GM21619 (cell line): ENCODE results near the gene NR0B2.
"Not testable (repeated sequence)": the region's sequence is repeated elsewhere in the genome, so short reads cannot be mapped to it uniquely, and the experiment has no call there.

Experiments
- ATAC-seq: cut with Tn5 transposase; IDR thresholded peaks from one replicate; pipeline ENCODE4 v1.9.1; 2021; ENCODE audit not compliant: unreplicated experiment

Gene NR0B2

GRCh38 chr1:26894263-26894662, 19.5 kb downstream of the NR0B2 start:
- no peak for ATAC-seq

- peak; percentile 20 for ATAC-seq
Observed at GRCh38 chr1:26890467-26890796, 23.3 kb downstream of the NR0B2 start.

GRCh38 chr1:26889551-26890466, 24.0 kb downstream of the NR0B2 start, which contains the start of gene GPN2:
TSS of gene GPN2 (minus strand) at chr1:26890283. CDS start at chr1:26890096, 187 bp downstream.
- ATAC-seq, result peak; percentile 91

- no peak for ATAC-seq
Observed at GRCh38 chr1:26888231-26888630, 25.5 kb downstream of the NR0B2 start.

- ATAC-seq, result no peak
Observed at GRCh38 chr1:26887125-26887524, 26.6 kb downstream of the NR0B2 start.

- ATAC-seq, result no peak
Observed at GRCh38 chr1:26882696-26883463, 30.9 kb downstream of the NR0B2 start.

GRCh38 chr1:26881611-26882010, 32.2 kb downstream of the NR0B2 start:
- not testable (repeated sequence) for ATAC-seq

GRCh38 chr1:26879793-26880192, 34.0 kb downstream of the NR0B2 start:
- ATAC-seq, result no peak

- ATAC-seq, result no peak
Observed at GRCh38 chr1:26877326-26877725, 36.4 kb downstream of the NR0B2 start.

GRCh38 chr1:26874896-26875295, 38.9 kb downstream of the NR0B2 start:
- no peak for ATAC-seq

GRCh38 chr1:26873097-26873496, 40.7 kb downstream of the NR0B2 start:
- not testable (repeated sequence) for ATAC-seq

GRCh38 chr1:26864610-26865480, 48.9 kb downstream of the NR0B2 start:
- ATAC-seq, result peak; percentile 93

- ATAC-seq, result no peak
Observed at GRCh38 chr1:26863685-26864077, 50.1 kb downstream of the NR0B2 start.

- ATAC-seq, result no peak
Observed at GRCh38 chr1:26862781-26863684, 50.7 kb downstream of the NR0B2 start, which contains the start of gene SFN. TSS of gene SFN (plus strand) at chr1:26863149. CDS start at chr1:26863213, 64 bp downstream.

GRCh38 chr1:26861889-26862378, 51.8 kb downstream of the NR0B2 start:
- ATAC-seq, result no peak
